A673 (cell line): Measurements from ENCODE around the gene TNRC6C.

Experiments
- EZH2 ChIP-seq: fragments of 200-600 bp; sonication (generic); IDR thresholded peaks from 2 replicates; pipeline ENCODE4 v1.6.1; 2017; ENCODE audit warnings: borderline replicate concordance, low read depth, mild to moderate bottlenecking, mixed read lengths, antibody characterized with exemption, low read length; ENCODE audit not compliant: poor library complexity, severe bottlenecking
- TF ChIP-seq, protein P1 (sequence below): fragments of 300-800, 200-600 bp; sonication (generic); conservative IDR thresholded peaks from 2 replicates; pipeline ENCODE4 v1.5.1; 2017; ENCODE audit warnings: low read depth, mild to moderate bottlenecking, antibody characterized with exemption, low read length, moderate library complexity, mixed read lengths

DNA sequence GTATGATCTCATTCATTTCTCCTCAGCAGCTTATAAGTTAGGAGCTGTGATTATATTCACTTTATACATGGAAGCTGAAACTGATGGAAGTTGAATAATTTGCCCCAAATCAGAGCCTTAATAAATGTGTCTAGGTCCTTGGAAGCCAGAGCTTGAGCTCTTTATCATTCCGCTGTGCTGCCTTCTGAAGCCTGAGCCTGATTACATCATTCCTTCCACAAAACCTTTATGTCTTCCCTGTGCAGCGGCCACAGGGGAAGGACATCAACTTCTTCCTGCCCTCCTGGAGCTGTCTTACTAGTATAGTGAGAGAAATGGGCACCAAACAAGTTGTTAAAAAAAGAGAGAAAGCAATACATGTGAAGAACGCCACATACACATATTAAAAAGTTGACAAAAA is 6.8 kb downstream of the TNRC6C start:
- no peak for TF ChIP-seq EZH2
- TF ChIP-seq, protein P1, sequence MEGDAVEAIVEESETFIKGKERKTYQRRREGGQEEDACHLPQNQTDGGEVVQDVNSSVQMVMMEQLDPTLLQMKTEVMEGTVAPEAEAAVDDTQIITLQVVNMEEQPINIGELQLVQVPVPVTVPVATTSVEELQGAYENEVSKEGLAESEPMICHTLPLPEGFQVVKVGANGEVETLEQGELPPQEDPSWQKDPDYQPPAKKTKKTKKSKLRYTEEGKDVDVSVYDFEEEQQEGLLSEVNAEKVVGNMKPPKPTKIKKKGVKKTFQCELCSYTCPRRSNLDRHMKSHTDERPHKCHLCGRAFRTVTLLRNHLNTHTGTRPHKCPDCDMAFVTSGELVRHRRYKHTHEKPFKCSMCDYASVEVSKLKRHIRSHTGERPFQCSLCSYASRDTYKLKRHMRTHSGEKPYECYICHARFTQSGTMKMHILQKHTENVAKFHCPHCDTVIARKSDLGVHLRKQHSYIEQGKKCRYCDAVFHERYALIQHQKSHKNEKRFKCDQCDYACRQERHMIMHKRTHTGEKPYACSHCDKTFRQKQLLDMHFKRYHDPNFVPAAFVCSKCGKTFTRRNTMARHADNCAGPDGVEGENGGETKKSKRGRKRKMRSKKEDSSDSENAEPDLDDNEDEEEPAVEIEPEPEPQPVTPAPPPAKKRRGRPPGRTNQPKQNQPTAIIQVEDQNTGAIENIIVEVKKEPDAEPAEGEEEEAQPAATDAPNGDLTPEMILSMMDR = no peak
